Stimulated activated CD4-positive, alpha-beta T cell treated with anti-CD3 and anti-CD28 coated beads, Interleukin-2, amount 100 ng/mL, for 48 hours (primary cell): Measurements from ENCODE around the gene UGP2.
A peak's percentile ranks its signal among the peaks of the same experiment; 100 is the strongest.

ENCODE experiments used
- DNase-seq, 2 donors: peaks; one replicate each; pipeline ENCODE4 v3.0.0-alpha.2; 2020

Gene UGP2

GRCh38 chr2:63866009-63866709 lies 24.5 kb downstream of the UGP2 start:
- no peak for DNase-seq

GRCh38 chr2:63870679-63871078 lies 29.0 kb downstream of the UGP2 start:
- DNase-seq: no peak

- DNase-seq: no peak
These were observed 30.2 kb downstream of the UGP2 start for GRCh38 chr2:63871864-63872263.

- no peak for DNase-seq
These were observed 31.1 kb downstream of the UGP2 start for GRCh38 chr2:63872571-63873328.

- no peak for DNase-seq
These were observed 32.8 kb downstream of the UGP2 start for GRCh38 chr2:63874204-63875130.

- no peak for DNase-seq
These were observed 33.4 kb downstream of the UGP2 start for GRCh38 chr2:63875131-63875527.

GRCh38 chr2:63875559-63876245 lies 34.0 kb downstream of the UGP2 start:
- DNase-seq: no peak

GRCh38 chr2:63876311-63876710 lies 34.6 kb downstream of the UGP2 start:
- no peak for DNase-seq

GRCh38 chr2:63878486-63878885 lies 36.8 kb downstream of the UGP2 start:
- no peak for DNase-seq

GRCh38 chr2:63879876-63880433 lies 38.3 kb downstream of the UGP2 start:
- DNase-seq: no peak

GRCh38 chr2:63880625-63881024 lies 38.9 kb downstream of the UGP2 start:
- no peak for DNase-seq

- no peak for DNase-seq
These were observed 39.5 kb downstream of the UGP2 start for GRCh38 chr2:63881205-63881604.

- no peak for DNase-seq
These were observed 40.9 kb downstream of the UGP2 start for GRCh38 chr2:63882395-63883105.

- DNase-seq: no peak
These were observed 44.7 kb downstream of the UGP2 start for GRCh38 chr2:63886445-63886844.

GRCh38 chr2:63888053-63888452 lies 46.4 kb downstream of the UGP2 start:
- no peak for DNase-seq

GRCh38 chr2:63888490-63889402 lies 47.0 kb downstream of the UGP2 start:
- peak; percentile 14 to 32 for DNase-seq

- DNase-seq: no peak
These were observed 49.0 kb downstream of the UGP2 start for GRCh38 chr2:63890678-63891077.

GRCh38 chr2:63891488-63892030 lies 49.9 kb downstream of the UGP2 start:
- no peak for DNase-seq

- no peak for DNase-seq
These were observed 51.5 kb downstream of the UGP2 start for GRCh38 chr2:63893163-63893562.

GRCh38 chr2:63894167-63894566 lies 52.5 kb downstream of the UGP2 start:
- DNase-seq: no peak
